HepG2 (cell line): ENCODE results near the gene SLC30A4. TPM values are rescaled to one million over a fixed set of nuclear protein-coding genes. Genes with fewer than 3 reads are reported as not detected.

Source experiments
- ARID5B ChIP-seq: IDR thresholded peaks from 2 replicates; pipeline ENCODE4 v1.4.0; 2020; ENCODE audit warnings: mild to moderate bottlenecking, missing genetic modification reagents
- ELF3 ChIP-seq: IDR thresholded peaks from 2 replicates; pipeline ENCODE4 v1.6.1; 2016; ENCODE audit warnings: missing genetic modification reagents, missing compliant biosample characterization
- JARID2 ChIP-seq: sonication (generic); formaldehyde crosslinking; IDR thresholded peaks from 2 replicates; pipeline ENCODE4 v1.8.1; 2023; ENCODE audit warnings: missing genetic modification reagents, inconsistent platforms; ENCODE audit not compliant: insufficient replicate concordance
- KMT2B ChIP-seq: IDR thresholded peaks from 2 replicates; pipeline ENCODE4 v1.6.1; 2016; ENCODE audit warnings: missing genetic modification reagents, missing compliant biosample characterization
- SMAD3 ChIP-seq: sonication (generic); formaldehyde crosslinking; IDR thresholded peaks from 2 replicates; pipeline ENCODE4 v1.4.0; 2020; ENCODE audit warnings: missing genetic modification reagents
- SMC3 ChIP-seq: IDR thresholded peaks from 2 replicates; pipeline ENCODE4 v1.6.1; 2011; ENCODE audit warnings: low read length, improper control_type of control experiment
- THAP11 ChIP-seq: IDR thresholded peaks from 2 replicates; pipeline ENCODE4 v1.6.1; 2016; ENCODE audit warnings: missing biosample characterization, missing genetic modification reagents
- ZBTB46 ChIP-seq: sonication (generic); formaldehyde crosslinking; IDR thresholded peaks from 2 replicates; pipeline ENCODE4 v1.4.0; 2020; ENCODE audit warnings: mild to moderate bottlenecking, missing genetic modification reagents, borderline replicate concordance
- ZMYM3 ChIP-seq: sonication (generic); formaldehyde crosslinking; IDR thresholded peaks from 2 replicates; pipeline ENCODE4 v1.5.1; 2020; ENCODE audit warnings: mild to moderate bottlenecking, missing genetic modification reagents
- ZNF331 ChIP-seq: sonication (generic); formaldehyde crosslinking; IDR thresholded peaks from 2 replicates; pipeline ENCODE4 v1.4.0; 2020; ENCODE audit warnings: missing genetic modification reagents
- polyA plus RNA-seq, 8 experiments: library from polyadenylated mRNA; depleted of rRNA in 3 of 8; stranded (reverse) in 7 of 8; unstranded in 1 of 8; fragments of >200 nt; fragmentation: Illumina TruSeq in 4 of 8; extraction: Trizol in 4 of 8; gene quantifications; 2 replicates each; pipeline versions ENCODE4 v1.2.1 to v1.2.3, GENCODE V29; 2011 to 2016; ENCODE audit warnings: low read depth in 4 of 8, missing spikeins in 1 of 8, mixed read lengths in 1 of 8; ENCODE audit not compliant: insufficient read depth in 1 of 8
- total RNA-seq, 5 experiments: library from RNA; depleted of rRNA; stranded (reverse); fragments of >200 nt; fragmentation: Illumina TruSeq; extraction: Trizol; gene quantifications; 2 replicates each; pipeline ENCODE4 v1.2.3, GENCODE V29; 2016; ENCODE audit warnings: low read depth in 1 of 5
- TF ChIP-seq, protein P1 (sequence below): sonication (generic); formaldehyde crosslinking; IDR thresholded peaks from 2 replicates; pipeline ENCODE4 v1.5.0; 2020; ENCODE audit warnings: missing genetic modification reagents, mild to moderate bottlenecking, borderline replicate concordance
- TF ChIP-seq, protein P2 (sequence below): sonication (generic); formaldehyde crosslinking; IDR thresholded peaks from 2 replicates; pipeline ENCODE4 v1.5.0; 2020; ENCODE audit warnings: mild to moderate bottlenecking, missing genetic modification reagents, moderate library complexity
- TF ChIP-seq, protein P3 (sequence below), 2 experiments: sonication (generic) in 1 of 2; formaldehyde crosslinking in 1 of 2; IDR thresholded peaks; 2 replicates each; pipeline versions ENCODE4 v1.4.0 to v1.6.1; 2018 to 2020; ENCODE audit warnings: missing genetic modification reagents in 2 of 2, borderline replicate concordance in 1 of 2, low read depth in 1 of 2, mild to moderate bottlenecking in 1 of 2, missing biosample characterization in 1 of 2

Gene SLC30A4
- total and polyA plus RNA-seq, 2 of the 13 experiments (the other 11 are each of a cell fraction or from before 2014, with no cell fraction given) = 0.01 to 0.04 TPM

GRCh38 chr15:45458746-45459403 is 63.7 kb downstream of the SLC30A4 start (continued):
- TF ChIP-seq KMT2B (CRISPR knock-in tag) = no peak
- no peak for TF ChIP-seq SMAD3 (CRISPR knock-in tag)
- no peak for TF ChIP-seq ZNF331 (CRISPR knock-in tag)
- 0 out of 2 replicates have a peak, but pooled peaks have one; percentile 25 for TF ChIP-seq ELF3 (CRISPR knock-in tag)
- TF ChIP-seq ZBTB46 = no peak
- TF ChIP-seq, protein P1, sequence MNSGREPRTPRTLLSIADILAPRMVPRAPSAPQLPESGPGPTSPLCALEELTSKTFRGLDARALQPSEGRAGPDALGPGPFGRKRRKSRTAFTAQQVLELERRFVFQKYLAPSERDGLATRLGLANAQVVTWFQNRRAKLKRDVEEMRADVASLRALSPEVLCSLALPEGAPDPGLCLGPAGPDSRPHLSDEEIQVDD (CRISPR knock-in tag) = no peak
- TF ChIP-seq ARID5B (CRISPR knock-in tag) = peak; percentile 26; the same call in 1 of the 2 replicates
- TF ChIP-seq, protein P2, sequence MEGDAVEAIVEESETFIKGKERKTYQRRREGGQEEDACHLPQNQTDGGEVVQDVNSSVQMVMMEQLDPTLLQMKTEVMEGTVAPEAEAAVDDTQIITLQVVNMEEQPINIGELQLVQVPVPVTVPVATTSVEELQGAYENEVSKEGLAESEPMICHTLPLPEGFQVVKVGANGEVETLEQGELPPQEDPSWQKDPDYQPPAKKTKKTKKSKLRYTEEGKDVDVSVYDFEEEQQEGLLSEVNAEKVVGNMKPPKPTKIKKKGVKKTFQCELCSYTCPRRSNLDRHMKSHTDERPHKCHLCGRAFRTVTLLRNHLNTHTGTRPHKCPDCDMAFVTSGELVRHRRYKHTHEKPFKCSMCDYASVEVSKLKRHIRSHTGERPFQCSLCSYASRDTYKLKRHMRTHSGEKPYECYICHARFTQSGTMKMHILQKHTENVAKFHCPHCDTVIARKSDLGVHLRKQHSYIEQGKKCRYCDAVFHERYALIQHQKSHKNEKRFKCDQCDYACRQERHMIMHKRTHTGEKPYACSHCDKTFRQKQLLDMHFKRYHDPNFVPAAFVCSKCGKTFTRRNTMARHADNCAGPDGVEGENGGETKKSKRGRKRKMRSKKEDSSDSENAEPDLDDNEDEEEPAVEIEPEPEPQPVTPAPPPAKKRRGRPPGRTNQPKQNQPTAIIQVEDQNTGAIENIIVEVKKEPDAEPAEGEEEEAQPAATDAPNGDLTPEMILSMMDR = peak; percentile 76
- TF ChIP-seq SMC3 = peak; percentile 56; the same call in 1 of the 2 replicates
- TF ChIP-seq THAP11 (CRISPR knock-in tag) = 0 out of 2 replicates have a peak, but pooled peaks have one; percentile 5
- TF ChIP-seq ZMYM3 = no peak
- TF ChIP-seq, protein P3, sequence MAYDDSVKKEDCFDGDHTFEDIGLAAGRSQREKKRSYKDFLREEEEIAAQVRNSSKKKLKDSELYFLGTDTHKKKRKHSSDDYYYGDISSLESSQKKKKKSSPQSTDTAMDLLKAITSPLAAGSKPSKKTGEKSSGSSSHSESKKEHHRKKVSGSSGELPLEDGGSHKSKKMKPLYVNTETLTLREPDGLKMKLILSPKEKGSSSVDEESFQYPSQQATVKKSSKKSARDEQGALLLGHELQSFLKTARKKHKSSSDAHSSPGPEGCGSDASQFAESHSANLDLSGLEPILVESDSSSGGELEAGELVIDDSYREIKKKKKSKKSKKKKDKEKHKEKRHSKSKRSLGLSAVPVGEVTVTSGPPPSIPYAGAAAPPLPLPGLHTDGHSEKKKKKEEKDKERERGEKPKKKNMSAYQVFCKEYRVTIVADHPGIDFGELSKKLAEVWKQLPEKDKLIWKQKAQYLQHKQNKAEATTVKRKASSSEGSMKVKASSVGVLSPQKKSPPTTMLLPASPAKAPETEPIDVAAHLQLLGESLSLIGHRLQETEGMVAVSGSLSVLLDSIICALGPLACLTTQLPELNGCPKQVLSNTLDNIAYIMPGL (CRISPR knock-in tag; IDR thresholded peaks at IDR 0.05; ENCODE audit: borderline replicate concordance in 1 of 2, low read depth in 1 of 2) = peak in 1 of 2 experiments; percentile 71; a peak in 2 of 4 replicates
- TF ChIP-seq JARID2 (CRISPR knock-in tag) = no peak
- TF ChIP-seq, all 625 proteins: peak for 11
